Amniotic epithelial cell (primary cell): ENCODE measurements around the gene ATCAY.
"Not testable (repeated sequence)": the region's sequence is repeated elsewhere in the genome, so short reads cannot be mapped to it uniquely, and the experiment has no call there.

ENCODE experiments used
- DNase-seq: peaks from one replicate; pipeline ENCODE4 v3.0.0-alpha.2; 2010; ENCODE audit warnings: low read depth

ATCAY gene

GRCh38 chr19:3949294-3949693 lies 68.8 kb downstream of the ATCAY start:
- DNase-seq = no peak

GRCh38 chr19:3949997-3950859 lies 69.7 kb downstream of the ATCAY start:
- DNase-seq = no peak

DNA sequence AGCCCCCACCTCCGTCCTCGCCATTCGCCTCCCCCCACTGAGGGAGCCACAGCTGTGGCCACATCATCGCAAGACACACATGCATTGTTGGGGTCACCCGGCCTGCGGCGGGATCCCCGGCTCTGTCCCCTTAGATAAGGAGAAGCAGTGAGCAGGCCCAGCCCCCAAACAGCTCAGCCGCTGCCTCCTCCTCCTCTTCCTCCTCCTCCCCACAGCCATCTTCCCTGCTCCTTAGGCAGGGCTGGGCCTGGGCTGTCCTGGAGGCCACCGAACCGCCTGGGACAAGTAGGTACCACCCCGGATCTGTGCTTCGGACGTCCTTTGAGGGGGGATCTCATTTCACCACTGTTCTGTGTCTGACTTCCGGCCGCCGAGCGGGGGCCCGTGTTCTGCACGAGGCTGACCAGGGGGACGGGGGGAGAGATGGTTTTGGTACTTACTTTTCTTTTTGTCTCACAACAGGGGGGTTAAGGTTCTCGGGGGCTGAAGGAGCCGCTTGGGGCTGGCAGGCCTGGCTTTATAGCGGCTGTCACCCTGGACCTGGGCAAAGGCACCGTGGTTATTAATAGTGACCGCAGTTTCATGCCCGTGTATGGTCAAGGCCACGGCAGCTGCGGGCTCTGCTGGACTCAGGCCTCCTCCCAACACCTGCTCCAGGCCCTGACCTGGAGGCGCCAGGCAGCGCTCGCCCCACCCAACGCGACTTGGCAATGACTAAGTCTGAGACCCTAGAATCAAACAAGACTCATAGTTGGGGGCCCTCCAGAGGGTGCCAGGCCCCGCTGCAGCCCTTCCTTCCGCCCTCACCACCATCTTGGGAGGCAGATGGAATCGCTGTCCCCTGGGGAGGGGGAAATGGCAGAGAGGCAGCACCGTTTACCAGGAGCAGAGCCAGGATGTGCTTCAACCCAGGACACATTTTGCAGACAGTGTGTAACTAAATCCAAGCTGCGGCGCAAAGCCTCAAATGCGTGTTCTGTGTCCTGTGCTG lies 70.7 kb downstream of the ATCAY start:
- DNase-seq = no peak

DNA sequence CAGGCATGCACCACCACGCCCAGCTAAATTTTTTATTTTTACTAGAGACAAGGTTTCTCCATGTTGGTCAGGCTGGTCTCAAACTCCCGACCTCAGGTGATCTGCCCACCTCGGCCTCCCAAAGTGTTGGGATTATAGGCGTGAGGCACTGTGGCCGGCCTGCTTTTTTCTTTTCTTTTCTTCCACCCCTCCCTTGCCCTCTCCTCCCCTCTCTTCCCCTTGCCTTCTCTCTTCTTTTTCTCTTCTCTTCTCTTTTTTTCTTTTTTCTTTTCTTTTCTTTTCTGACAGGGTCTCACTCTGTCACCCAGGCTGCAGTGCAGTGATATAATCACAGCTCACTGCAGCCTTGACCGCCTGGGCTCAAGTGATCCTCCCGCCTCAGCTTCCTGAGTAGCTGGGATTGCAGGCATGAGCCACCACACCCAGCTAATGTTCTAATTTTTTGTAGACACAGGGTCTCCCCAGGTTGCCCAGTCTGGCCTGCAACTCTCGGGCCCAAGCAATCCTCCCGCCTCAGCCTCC lies 72.3 kb downstream of the ATCAY start:
- not testable (repeated sequence) for DNase-seq

DNA sequence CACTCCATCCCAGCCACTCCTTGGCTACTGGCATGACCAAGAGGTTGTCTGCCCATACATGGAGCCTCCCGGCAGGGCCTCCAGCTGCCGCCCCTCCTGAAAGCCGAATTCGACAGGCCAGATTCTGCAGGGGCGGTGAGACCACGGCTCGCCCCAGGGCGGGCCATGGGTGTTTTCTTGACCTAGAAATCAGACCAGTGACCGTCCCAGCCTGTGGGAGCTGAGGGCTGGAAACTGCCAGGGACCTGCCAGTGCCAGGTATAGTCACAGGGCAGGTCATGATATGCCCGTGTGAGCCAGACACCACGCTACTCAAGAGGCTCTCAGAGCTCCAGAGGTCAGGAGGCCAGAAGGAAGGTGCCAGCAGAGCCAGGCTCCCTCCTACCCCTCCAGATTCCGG lies 73.6 kb downstream of the ATCAY start:
- no peak for DNase-seq

GRCh38 chr19:3955276-3955675 lies 74.8 kb downstream of the ATCAY start:
- not testable (repeated sequence) for DNase-seq

- no peak for DNase-seq
Measured at GRCh38 chr19:3955688-3956087, 75.2 kb downstream of the ATCAY start.

DNA sequence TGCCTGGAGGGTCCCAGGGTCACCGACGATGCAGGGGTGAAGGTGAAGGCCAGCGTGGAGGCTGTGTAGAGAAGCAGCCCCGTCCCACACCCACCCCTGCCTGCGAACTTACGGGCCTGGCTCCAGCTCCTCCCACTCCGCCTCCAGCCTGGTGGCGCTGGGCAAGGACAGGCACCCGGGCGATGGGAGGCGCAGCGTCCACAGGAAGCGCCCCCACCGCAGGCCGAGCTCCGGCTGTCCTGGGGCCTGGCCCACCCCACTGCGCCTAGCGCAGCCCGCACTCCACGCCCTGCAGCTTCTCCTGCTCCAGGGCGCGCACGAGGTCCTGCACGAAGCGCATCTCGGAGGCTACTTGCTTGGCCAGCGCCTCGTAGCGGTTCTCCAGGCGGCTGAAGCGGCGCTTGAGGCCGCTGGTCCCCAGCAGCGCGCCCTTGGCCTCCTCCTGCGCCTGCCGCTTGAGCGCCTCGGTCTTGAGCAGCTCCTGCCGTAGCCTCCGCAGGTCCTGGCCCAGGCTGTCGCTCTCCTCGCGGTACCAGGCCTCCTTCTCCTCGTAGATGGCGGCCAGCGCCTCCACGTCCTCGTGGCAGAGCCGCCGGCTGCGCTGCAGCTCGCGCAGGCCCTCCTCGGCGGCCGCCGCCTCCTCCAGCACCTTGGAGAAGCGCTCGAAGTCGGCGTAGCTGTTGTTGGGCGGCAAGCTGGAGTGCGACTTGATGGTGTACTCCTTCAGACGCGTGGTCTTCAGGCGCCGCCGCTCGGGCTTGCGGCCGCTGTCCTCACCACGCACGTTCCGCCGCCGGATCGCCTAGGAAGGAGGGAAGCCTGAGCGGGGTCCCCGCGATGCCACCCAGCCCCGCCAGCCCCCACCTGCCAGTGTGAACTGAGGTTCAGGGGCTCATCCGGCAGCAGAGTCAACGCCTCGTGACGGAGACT lies 78.6 kb downstream of the ATCAY start:
- no peak for DNase-seq

GRCh38 chr19:3959766-3960131 lies 79.3 kb downstream of the ATCAY start:
- no peak for DNase-seq

GRCh38 chr19:3961007-3961406 lies 80.5 kb downstream of the ATCAY start:
- DNase-seq = no peak

GRCh38 chr19:3963458-3964255 lies 83.2 kb downstream of the ATCAY start:
- no peak for DNase-seq

DNA sequence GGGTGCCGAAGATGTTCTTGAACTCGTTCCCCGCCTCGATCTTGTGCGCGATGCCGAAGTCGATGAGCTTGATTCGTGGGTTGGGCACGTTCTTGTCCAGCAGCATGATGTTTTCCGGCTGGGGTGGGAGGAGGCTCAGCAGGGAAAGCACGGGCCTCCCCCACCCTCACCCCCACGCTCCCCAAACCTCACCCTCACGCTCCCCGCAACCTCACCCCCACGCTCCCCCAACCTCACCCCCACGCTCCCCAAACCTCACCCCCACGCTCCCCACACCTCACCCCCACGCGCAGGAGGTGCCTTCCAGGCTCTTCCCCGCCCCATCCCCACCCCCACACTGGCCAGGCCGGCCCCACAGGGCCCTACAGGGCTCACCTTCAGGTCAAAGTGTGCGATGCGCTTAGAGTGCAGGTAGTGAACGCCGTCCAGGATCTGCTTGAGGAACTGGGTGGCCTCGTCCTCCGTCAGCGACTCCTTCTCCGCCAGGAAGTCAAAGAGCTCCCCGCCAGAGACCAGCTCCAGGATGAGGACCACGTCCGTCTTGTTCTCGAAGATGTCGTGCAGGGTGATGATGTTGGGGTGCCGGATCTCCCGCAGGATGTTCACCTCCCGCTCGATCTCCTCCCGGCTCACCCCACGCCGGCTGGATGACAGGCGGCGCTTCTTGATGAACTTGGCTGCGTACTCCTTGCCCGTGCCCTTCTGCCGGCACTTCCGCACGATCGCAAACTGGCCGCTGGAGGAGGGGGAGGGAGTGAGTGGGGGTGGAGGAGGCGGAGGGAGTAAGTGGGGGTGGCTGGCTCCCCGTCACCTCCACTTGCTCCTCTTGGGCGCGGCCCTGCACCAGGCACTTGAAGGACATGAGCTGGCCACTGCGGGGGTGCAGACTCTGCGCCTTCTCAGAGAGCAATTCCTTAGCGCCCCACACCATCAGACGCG lies 84.0 kb downstream of the ATCAY start:
- no peak for DNase-seq

- DNase-seq = no peak
Measured at GRCh38 chr19:3966051-3967017, 85.8 kb downstream of the ATCAY start.

DNA sequence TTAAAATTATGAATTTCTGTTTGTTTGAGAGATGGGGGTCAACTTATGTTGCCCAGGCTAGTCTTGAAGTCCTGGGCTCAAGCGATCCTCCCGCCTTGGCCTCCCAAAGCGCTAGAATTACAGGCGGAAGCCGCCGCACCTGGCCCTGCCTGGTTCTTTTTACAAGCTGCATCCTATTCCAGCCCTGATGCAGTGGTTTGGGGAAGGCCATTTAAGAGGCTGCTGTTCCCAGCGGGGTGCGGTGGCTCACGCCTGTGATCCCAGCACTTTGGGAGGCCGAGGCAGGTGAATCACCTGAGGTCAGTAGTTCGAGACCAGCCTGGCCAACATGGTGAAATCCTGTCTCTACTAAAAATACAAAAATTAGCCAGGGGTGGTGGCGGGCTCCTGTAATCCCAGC lies 87.5 kb downstream of the ATCAY start:
- DNase-seq = not testable (repeated sequence)

DNA sequence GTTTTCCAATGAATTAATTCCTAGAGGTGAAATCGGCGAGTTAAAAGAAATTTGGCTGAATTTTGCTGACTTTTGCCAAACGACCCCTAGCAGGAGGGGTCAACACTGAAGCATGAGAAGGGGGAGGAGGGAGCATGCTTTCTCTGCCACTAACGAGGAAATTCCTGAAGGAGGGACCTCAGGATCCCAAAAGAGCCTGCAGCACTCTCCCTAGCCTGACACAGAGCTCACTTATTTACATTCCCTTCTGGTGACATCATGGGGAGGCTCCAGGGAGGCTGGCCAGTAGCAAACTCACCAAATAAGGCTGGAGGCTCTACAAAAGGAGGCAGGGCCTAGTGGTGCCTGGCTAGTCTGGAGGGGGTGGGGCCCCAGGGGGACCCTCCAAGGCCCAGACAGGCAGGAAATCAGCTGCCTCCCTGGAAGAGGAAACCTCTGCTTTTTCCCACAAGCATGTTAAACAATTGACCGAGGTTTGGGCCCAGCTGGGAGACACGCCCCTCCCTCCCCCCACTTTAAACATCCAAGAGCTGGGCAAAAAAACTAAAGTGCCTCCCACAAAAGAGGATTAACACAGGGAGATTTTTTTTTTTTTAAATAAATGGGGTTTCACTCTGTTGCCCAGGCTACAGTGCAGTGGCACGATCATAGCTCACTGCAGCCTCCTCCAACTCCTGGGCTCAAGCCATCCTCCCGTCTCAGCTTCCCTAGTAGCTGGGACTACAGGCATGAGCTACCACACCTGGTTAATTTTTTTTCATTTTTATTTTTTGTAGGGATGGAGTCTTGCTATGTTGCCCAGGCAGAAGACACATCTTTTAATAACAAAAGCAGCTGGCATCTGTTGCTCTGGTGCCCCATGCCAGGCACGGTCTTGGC lies 88.3 kb downstream of the ATCAY start:
- peak; percentile 99 for DNase-seq

DNA sequence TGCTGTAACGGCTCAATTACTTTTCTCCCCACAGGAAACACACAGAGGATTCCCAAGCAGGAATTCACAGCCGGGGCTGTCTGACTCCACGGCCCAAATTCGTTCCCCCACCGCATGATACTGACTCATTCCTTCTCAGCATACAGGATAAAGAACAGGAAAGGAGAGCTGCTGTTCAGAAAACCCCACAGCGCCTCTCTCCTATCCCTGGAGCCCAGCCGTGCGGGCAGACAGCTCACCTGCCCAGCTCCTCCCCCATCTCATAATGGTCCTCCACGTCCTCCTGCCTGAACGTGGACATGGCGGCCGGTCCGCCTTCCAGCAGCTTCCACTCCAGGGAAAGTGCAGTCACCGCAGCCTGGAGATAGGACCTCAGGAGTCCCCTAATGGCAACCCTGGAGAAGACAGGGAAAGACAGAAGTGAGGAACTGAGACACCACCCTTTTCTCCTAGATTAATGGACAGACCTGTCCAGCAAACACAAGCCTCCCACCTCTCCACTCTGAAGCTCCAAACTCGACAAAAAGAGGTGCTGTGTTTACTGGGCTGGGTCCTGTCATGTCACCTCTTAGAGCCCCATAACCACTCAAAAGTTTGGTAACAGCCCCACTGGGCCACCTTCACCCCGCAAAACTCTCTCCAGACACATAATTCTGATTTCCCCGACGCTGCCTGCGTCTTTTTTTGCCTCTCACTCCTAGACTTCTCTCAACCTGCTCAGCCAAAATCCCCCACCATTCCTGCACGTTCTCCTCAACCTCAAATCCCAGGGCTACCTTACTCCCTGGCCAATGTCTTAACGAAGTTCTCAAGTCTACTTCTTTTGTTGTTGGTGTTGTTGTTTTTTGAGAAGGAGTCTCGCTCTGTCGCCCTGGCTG lies 89.2 kb downstream of the ATCAY start:
- peak; percentile 85 for DNase-seq
